HG02798 (cell line): ENCODE data around the gene ABCA13.

Experiments used
- ATAC-seq: cut with Tn5 transposase; IDR thresholded peaks from one replicate; pipeline ENCODE4 v1.9.1; 2021; ENCODE audit warnings: mild to moderate bottlenecking; ENCODE audit not compliant: unreplicated experiment, poor library complexity

ABCA13 gene

GRCh38 chr7:48473205-48473865 lies 302.1 kb downstream of the ABCA13 start:
- ATAC-seq: no peak

- no peak for ATAC-seq
Measured at GRCh38 chr7:48481235-48481634, 310.0 kb downstream of the ABCA13 start.

GRCh38 chr7:48497521-48497920 lies 326.3 kb downstream of the ABCA13 start:
- ATAC-seq: no peak

- no peak for ATAC-seq
Measured at GRCh38 chr7:48502021-48502420, 330.8 kb downstream of the ABCA13 start.

- no peak for ATAC-seq
Measured at GRCh38 chr7:48505051-48505450, 333.8 kb downstream of the ABCA13 start.

- no peak for ATAC-seq
Measured at GRCh38 chr7:48505466-48505865, 334.2 kb downstream of the ABCA13 start.

- no peak for ATAC-seq
Measured at GRCh38 chr7:48506569-48506968, 335.3 kb downstream of the ABCA13 start.

GRCh38 chr7:48511080-48511479 lies 339.8 kb downstream of the ABCA13 start:
- no peak for ATAC-seq

- ATAC-seq: no peak
Measured at GRCh38 chr7:48512892-48513291, 341.6 kb downstream of the ABCA13 start.

- no peak for ATAC-seq
Measured at GRCh38 chr7:48515171-48515570, 343.9 kb downstream of the ABCA13 start.

GRCh38 chr7:48518092-48518491 lies 346.8 kb downstream of the ABCA13 start:
- ATAC-seq: no peak

- no peak for ATAC-seq
Measured at GRCh38 chr7:48522692-48523091, 351.4 kb downstream of the ABCA13 start.

- no peak for ATAC-seq
Measured at GRCh38 chr7:48525736-48526732, 354.8 kb downstream of the ABCA13 start.

- ATAC-seq: no peak
Measured at GRCh38 chr7:48528646-48529045, 357.4 kb downstream of the ABCA13 start.

GRCh38 chr7:48537561-48537960 lies 366.3 kb downstream of the ABCA13 start:
- ATAC-seq: no peak

- no peak for ATAC-seq
Measured at GRCh38 chr7:48540746-48541145, 369.5 kb downstream of the ABCA13 start.

GRCh38 chr7:48548667-48549066 lies 377.4 kb downstream of the ABCA13 start:
- ATAC-seq: no peak

- no peak for ATAC-seq
Measured at GRCh38 chr7:48551652-48552051, 380.4 kb downstream of the ABCA13 start.

GRCh38 chr7:48563334-48563733 lies 392.1 kb downstream of the ABCA13 start:
- ATAC-seq: no peak

GRCh38 chr7:48575516-48575915 lies 404.3 kb downstream of the ABCA13 start:
- ATAC-seq: no peak

GRCh38 chr7:48587475-48587874 lies 416.2 kb downstream of the ABCA13 start:
- ATAC-seq: no peak
